ENCODE measurements around the gene OR51F1. TPM values are rescaled to one million over a fixed set of nuclear protein-coding genes. Genes with fewer than 3 reads are reported as not detected.

OR51F1 gene
- total and polyA plus RNA-seq, 2 of the 4 experiments (the other 2 are of a cell fraction): not detected

DNA sequence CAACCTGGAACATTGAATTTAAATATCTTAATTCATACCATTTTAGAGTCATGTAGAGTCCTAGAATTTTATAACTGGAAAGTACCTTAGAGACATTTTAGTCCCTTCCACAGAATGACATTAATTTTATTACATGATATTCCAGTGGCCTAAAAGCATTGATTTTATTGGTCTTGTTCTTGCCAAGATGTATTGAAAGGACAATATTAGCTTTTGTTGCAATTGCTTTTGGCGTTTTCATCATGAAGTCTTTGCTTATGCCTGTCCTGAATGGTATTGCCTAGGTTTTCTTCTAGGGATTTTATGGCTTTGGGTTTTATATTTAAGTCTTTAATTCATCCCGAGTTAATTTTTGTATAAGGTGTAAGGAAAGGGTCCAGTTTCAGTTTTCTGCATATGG lies 29.0 kb downstream of the OR51F1 start:
- in situ Hi-C loops (cut with MboI; ENCODE audit: low sequenced_read_pairs) (no loop called here), dilution Hi-C loops (cut with HindIII; ENCODE audit: low sequenced_read_pairs, unreplicated experiment) (no loop called here), intact Hi-C loops (cut with micrococcal nuclease) (no loop called here)
- H3K9ac ChIP-seq (ENCODE audit: low read depth, low read length): no peak overlapping the region
- no peak overlapping the region for H3K18ac ChIP-seq (ENCODE audit: low read depth, low read length)
- H4K20me1 ChIP-seq (ENCODE audit: insufficient read depth, low read length): no peaks in the 10 kb centered on the region
- no peak overlapping the region for H3K27ac ChIP-seq (ENCODE audit: insufficient read depth, low read length)
- ATAC-seq (ENCODE audit: low read depth) (no peak), DNase-seq (no peak)
- H3K79me1 ChIP-seq (ENCODE audit: low read depth in 1 of 2, low read length in 2 of 2): no peaks in the 10 kb centered on the region
- H4K91ac ChIP-seq (ENCODE audit: insufficient read depth, low read depth, low read length): no peak overlapping the region
- H2AK5ac ChIP-seq (ENCODE audit: low read depth, low read length): no peak overlapping the region
- no peak overlapping the region for H3K4ac ChIP-seq (ENCODE audit: low read depth, low read length)
- BruUV-seq (replicated peaks): no TSS peak
- no peak overlapping the region for H2BK120ac ChIP-seq (ENCODE audit: low read depth, low read length)
- no peak overlapping the region for H2AFZ ChIP-seq (replicated peaks; ENCODE audit: low read length, poor library complexity)
- no peaks in the 10 kb centered on the region for H3K9me1 ChIP-seq (ENCODE audit: insufficient read depth, low read length)
- CTCF ChIA-PET: no interaction called here
- no peak overlapping the region for H2BK5ac ChIP-seq (ENCODE audit: low read depth, low read length, poor library complexity, severe bottlenecking)
- H4K8ac ChIP-seq (ENCODE audit: low read depth in 2 of 2, low read length in 2 of 2): no peak overlapping the region
- TF ChIP-seq SMC3 (IDR thresholded peaks at IDR 0.05; ENCODE audit: low read depth, low read length) (no peak), CEBPB (IDR thresholded peaks at IDR 0.05; ENCODE audit: low read depth, low read length) (no peak), RCOR1 (IDR thresholded peaks at IDR 0.05; ENCODE audit: insufficient replicate concordance, low read length) (no peak), POLR2A (IDR thresholded peaks at IDR 0.05; ENCODE audit: low read depth, low read length) (no peak), FOS (IDR thresholded peaks at IDR 0.05; ENCODE audit: low read depth, low read length) (no peak), MAZ (IDR thresholded peaks at IDR 0.05; ENCODE audit: borderline replicate concordance, low read depth, low read length) (no peak), MXI1 (IDR thresholded peaks at IDR 0.05; ENCODE audit: borderline replicate concordance, low read depth, low read length) (no peak)
- TF ChIP-seq, protein P1, sequence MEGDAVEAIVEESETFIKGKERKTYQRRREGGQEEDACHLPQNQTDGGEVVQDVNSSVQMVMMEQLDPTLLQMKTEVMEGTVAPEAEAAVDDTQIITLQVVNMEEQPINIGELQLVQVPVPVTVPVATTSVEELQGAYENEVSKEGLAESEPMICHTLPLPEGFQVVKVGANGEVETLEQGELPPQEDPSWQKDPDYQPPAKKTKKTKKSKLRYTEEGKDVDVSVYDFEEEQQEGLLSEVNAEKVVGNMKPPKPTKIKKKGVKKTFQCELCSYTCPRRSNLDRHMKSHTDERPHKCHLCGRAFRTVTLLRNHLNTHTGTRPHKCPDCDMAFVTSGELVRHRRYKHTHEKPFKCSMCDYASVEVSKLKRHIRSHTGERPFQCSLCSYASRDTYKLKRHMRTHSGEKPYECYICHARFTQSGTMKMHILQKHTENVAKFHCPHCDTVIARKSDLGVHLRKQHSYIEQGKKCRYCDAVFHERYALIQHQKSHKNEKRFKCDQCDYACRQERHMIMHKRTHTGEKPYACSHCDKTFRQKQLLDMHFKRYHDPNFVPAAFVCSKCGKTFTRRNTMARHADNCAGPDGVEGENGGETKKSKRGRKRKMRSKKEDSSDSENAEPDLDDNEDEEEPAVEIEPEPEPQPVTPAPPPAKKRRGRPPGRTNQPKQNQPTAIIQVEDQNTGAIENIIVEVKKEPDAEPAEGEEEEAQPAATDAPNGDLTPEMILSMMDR (conservative IDR thresholded peaks at IDR 0.05; ENCODE audit: low read depth, low read length): no peak
- POLR2A ChIA-PET (ENCODE audit: unreplicated experiment): no interaction called here
- H3K56ac ChIP-seq (ENCODE audit: extremely low read depth, insufficient read depth, low read length): no peak overlapping the region
- H3K27me3 ChIP-seq (ENCODE audit: control insufficient read depth, insufficient read depth, low read length): no peaks in the 10 kb centered on the region
- no peaks in the 10 kb centered on the region for H3K36me3 ChIP-seq (ENCODE audit: control insufficient read depth, insufficient read depth, low read length)
- no peak overlapping the region for H3K4me3 ChIP-seq (ENCODE audit: insufficient read depth, low read depth, low read length)
- H2AK9ac ChIP-seq (replicated peaks; ENCODE audit: low read depth, low read length, poor library complexity): no peak overlapping the region
- no peak overlapping the region for H3K14ac ChIP-seq (replicated peaks; ENCODE audit: low read depth, low read length)
- H3K23ac ChIP-seq (ENCODE audit: low read depth, low read length): no peak overlapping the region
- no peak overlapping the region for H3K4me2 ChIP-seq (ENCODE audit: low read depth, low read length)
- no peaks in the 10 kb centered on the region for H3K9me3 ChIP-seq (ENCODE audit: control insufficient read depth, insufficient read depth, low read length)
- no peaks in the 10 kb centered on the region for H3K4me1 ChIP-seq (ENCODE audit: control insufficient read depth, insufficient read depth, low read length)
- no peak overlapping the region for H4K5ac ChIP-seq (ENCODE audit: low read depth, low read length)
- H2BK15ac ChIP-seq (ENCODE audit: low read depth, low read length): no peak overlapping the region
- H2BK20ac ChIP-seq (ENCODE audit: low read depth, low read length): no peak overlapping the region
- no CpG with 5 or more reads among the region's 2 CpGs for WGBS, 2 experiments (ENCODE audit: extremely low coverage in 2 of 2, insufficient read length in 1 of 2)
